ENCODE measurements around the gene PEX14.

- TF ChIP-seq CTCF (conservative IDR thresholded peaks at IDR 0.05; ENCODE audit: low read depth in 2 of 2) (no peak), EZH2 (IDR thresholded peaks at IDR 0.05; ENCODE audit: low read depth, unreplicated experiment) (no peak), ZNF462 (CRISPR knock-in tag; IDR thresholded peaks at IDR 0.05) (no peak), POLR2AphosphoS5 (IDR thresholded peaks at IDR 0.05; ENCODE audit: low read depth) (no peak), EZH2phosphoT487 (IDR thresholded peaks at IDR 0.05; ENCODE audit: unreplicated experiment) (no peak), STAT1 (IDR thresholded peaks at IDR 0.05; ENCODE audit: unreplicated experiment) (no peak), NANOG (IDR thresholded peaks at IDR 0.05; ENCODE audit: borderline replicate concordance) (no peak), CREB1 (CRISPR knock-in tag; IDR thresholded peaks at IDR 0.05; ENCODE audit: low read depth) (no peak)
Observed at GRCh38 chr1:10670190-10670589, 195.4 kb downstream of the PEX14 start.

All from GM23338 (cell line).